NCI-H1417 (cell line): ENCODE data around the gene KANK2.
"Not testable (repeated sequence)": the region's sequence is repeated elsewhere in the genome, so short reads cannot be mapped to it uniquely, and the experiment has no call there.

Experiments
- DNase-seq, 3 experiments: peaks; one replicate each; lab custom pipeline; 2025; lab: John Stamatoyannopoulos, UW

The KANK2 gene

DNA sequence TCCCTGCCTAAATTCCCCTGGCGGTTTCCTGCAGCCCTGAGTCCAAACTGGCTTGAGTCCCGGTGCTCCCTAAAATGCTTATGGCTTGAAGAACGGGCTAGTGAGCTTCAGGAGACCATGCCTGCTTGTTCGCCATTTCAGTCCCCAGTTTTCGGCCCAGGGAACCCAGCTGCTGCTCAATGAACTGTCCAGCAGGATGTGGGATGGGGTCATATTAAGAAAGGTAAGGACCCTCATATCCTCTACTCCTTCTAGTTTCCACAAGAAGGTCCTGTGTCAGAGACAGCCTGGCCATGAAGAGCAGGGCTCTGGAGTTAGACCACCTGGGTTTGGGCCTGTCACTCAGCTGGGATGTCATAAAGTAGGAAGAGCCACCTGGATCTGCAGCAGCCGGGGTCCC, 24.8 kb downstream of the KANK2 start:
- no peak for DNase-seq

DNA sequence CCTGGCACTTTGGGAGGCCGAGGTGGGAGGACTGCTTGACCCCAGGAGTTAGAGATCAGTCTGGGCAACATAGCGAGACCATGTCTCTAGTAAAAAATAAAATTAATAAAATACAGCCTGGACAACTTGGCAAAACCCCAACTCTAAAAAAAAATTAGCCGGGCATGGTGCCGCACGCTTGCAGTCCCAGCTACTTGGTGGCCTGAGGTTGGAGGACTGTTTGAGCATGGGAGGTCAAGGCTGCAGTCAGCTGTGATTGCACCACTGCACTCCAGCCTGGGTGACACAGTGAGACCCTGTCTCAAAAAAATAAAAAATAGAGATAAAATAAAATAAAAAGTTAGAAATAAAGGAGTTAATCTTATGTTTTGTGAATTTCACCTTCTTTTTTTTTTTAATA, 26.2 kb downstream of the KANK2 start:
- no peak for DNase-seq

DNA sequence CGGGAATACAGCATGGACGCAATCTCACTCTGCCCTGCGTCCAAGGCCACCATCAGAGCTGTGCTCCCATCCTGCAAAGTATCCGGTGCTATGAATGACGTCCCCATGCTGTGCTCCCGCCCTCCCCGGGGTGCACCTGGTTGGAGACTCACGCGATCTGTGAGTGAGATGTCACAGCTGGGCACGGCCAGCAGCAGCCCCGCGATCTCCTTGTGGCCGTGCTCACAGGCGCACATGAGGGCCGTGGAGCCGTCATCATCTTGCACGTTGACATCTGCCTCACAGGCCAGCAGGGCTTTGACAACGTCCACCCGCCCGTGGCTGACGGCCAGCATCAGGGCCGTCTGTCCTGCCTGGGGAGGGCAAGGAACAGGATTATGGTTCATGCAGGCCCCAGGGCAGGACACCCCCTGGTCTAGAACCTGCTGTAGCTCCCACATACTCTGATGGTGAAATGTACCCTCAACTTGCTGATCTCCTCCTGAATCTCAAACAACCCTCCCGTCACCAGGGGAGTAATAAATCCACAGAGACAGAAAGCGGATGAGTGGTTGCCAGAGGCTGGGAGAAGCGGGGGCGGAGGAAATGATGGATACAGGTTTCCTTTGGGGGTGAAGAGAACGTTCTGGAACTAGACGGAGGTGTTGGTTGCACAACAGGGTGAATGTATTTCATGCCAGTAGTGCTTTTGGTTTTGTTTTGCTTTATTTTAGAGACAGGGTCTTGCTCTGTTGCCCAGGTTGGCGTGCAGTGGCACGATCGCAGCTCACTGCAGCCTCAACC, 27.3 kb downstream of the KANK2 start:
- DNase-seq: no peak

DNA sequence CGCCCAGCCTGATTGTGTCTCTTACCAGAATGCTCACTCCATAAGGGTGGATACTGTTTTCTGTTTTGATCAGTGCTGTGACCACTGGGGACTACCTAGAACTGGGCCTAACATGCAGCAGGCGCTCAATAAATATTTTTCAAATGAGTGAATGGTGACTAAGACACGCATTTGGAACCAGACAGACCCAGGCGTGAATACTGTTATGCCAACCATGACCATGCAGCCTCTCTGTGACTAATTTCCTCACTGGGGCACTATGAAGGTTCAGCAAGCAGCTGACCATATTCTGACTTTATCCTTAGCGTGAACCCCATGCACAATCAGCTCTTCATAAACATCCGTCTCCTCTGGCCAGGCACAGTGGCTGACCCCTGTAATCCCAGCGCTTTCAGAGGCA, 28.8 kb downstream of the KANK2 start:
- DNase-seq: no peak

DNA sequence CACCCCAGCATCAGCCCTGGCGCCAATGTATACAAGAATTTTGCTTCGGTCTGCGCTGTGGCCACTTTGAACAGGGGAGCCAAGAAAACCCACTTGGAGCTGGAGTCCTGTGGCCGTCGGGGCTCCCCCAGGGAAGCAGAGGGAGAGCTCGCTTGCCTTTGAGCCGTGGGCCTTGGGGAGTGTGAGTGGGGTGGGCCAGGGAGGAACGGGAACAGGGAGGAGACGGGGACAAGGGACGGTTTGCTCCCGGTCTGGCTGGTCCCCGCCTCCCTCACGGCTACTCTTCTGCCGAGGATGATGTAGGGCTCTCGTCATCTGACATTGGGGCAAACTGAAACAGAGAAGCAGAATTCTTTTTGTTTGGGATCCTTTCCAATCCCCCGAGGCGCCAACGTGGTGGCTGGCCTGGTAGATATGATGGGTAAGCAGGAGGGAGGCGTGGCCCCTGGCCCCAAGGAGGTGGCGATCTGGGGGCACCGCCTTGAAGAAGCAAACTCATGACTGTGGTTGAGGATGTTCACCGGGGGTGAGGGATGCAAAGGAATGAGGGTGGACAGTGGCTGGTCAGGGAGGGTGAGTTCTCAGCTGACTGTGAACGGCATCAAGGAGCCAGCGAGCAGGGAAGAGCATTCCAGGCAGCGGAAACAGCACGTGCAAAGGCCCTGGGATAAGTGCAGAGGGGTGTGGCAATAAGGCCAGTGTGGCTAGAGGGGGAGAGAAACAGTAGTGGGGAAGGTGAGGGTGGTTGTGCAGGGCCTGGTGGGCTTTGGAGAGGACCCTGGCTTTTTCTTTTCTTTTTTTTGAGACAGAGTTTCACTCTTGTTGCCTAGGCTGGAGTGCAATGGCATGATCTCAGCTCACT, 30.8 kb downstream of the KANK2 start:
- no peak for DNase-seq

DNA sequence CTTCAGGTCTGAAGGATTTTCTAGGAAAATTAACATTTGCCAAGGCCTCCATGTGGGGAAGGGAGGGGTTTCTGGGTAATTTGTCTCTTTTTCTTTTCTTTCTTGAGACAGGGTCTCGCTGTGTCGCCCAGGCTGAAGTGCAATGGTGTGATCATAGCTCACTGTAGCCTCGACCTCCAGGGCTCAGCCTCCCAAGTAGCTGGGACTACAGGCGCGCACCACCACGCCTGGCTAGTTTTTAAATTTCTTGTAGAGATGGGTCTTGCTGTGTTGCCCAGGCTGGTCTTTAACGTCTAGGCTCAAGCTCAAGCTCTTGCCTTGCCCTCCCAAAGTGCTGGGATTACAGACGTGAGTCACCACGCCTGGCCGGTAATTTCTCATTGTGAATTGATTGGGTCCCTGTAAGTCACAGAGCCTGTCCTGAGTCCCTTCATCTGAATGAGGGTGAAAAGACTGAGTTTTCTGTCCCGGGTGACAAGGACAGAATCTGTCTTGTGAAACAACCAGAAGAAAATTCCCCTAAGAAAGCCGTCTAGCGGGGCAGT, 31.8 kb downstream of the KANK2 start:
- DNase-seq: no peak

DNA sequence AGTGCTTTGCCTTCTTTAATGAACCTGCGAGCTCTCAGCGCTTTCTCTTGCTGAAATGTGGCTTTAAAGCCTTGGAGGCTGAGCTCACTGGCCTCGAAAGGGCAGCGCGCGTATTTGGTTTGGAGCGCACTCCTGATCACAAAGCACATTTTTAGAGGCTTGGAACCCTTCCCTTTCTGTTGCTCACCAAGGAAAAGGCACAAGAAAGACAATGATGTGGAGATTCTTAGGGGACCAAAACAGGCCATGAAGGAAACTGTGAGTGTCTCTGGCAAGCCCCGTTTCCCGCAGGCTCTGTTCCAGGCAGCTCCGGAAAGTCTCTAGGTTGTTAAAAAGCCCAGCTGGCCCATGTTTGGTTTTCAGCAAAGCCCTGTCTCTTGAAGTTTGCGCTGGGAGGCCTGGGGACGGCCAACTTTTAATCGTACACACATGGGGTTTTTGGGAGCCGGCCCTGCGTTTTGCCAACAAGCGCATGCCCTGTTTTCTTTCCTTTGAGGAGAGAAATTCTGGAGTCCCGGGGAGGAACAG, 32.4 kb downstream of the KANK2 start:
- DNase-seq: no peak

DNA sequence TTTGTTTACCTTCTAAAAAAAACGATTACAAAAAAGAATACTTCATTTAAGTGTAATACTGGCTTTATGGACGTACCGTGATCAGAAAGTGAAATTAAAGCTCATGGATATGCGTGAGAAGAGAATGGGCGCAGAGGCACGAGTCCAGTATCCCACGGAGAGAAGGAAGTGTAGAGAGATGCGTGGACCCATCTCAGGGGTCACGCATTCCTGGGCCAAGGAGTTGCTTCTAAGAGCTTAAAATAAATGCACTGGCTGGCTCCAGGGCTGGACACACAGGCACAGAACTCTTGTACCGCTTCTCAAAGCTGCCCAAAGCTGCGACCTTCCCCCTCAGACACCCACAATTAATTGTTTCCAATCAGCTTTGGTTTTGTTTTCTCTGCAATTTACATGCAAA, 33.0 kb downstream of the KANK2 start:
- DNase-seq: no peak

DNA sequence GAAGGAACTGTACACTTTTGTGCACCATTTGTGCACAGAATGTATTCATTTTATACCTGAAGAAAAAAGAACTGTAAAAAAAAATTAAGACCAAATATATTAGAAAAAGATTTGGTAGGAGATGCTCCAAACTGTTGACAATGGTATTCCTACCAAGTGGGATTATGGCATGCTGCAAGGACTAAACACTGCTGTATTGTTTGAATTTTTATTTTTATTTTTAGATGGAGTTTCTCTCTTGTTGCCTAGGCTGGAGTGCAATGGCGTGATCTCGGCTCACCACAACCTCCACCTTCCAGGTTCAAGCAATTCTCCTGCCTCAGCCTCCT, 36.9 kb downstream of the KANK2 start:
- DNase-seq: not testable (repeated sequence)

DNA sequence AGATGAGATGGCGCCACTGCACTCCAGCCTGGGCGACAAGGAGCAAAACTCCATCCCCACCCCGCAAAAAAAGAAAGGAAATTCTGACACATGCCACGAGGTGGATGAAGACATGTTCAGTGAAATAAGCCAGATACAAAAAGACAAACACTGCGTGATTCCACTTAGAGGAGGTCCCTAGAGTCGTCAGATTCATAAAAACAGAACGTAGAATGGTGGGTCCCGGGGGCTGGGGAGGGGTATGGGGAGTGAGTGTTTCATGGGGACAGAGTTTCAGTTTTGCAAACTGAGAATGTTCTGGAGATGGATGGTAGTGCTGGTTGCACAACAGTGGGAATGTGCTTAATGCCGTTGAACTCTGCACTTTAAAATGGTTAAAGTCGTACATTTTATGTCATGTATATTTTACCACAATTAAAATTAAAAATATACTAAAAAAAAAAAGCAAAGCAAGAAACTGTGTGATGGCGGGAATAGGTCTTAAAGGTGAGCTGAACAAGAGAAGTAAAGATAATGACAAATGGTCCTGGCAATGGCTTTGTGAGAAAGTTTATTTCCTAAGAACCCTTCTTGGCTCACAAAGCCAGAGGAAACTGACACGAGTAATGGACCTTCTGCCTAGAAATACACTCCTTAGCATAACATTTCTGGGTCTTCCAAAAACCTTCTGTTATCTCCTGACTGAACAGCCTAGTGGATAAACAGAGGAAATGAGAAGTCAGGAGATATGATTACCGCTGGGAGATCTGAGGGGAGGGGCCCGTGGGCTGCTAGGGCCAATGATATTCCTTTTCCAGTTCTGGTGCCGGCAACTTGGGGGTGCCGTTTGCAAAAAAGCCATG, 37.5 kb downstream of the KANK2 start:
- no peak for DNase-seq

DNA sequence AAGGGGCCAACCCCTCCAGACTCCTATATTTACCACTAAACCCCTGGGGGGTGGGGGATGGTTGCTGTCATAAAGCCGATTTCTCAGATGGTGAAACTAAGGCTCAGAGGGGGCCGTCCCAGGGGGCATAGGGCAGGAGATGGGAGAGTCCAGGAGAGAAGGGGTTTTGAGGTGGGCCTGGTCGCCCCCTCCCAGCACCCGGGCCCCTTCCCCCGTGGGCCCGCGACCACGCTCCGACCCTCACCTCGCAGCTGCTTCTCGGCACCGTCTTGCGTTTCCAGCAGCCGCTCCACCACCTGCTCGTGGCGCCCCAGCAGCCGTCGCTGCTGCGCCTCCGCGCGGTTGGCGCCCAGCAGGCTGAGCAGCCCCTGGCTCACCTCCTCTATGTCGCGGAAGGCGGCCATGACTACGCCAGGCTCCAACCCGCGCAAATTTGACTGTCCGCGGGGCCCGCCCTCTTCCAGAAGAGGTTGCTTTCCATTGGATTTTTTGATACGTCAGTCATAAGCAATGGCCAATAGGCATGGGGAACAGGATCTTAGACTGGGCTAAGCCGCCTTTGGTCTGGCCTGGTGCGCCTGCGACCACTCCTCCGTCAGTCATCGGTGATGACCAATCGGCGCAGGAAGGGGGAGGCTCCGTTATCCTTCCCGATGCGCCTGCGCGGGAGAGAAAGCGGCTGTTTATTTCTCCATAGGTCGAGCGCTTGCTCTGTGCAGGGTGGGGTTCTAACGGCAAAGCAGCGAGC, 41.8 kb downstream of the KANK2 start, which contains the start of gene SPC24:
Gene SPC24, minus strand, starts transcription at position 410 of the 748 bp plus-strand sequence. Its CDS starts 6 bp downstream, at position 404.
- DNase-seq: peak; percentile 93 to 99 (median 99)

DNA sequence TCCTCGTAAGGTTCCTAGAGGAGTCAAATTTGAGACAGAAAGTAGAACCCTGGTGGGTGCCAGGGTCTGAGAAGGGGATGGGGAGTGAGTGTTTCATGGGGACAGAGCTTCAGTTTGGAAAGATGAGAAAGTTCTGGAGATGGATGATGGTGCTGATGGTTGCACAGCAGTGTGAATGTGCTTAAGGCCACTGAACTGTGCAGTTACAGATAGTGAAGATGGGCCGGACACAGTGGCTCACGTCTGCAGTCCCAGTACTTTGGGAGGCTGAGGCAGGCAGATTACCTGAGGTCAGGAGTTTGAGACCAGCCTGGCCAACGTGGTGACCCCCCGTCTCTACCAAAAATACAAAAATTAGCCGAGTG, 42.7 kb downstream of the KANK2 start:
- DNase-seq: no peak

DNA sequence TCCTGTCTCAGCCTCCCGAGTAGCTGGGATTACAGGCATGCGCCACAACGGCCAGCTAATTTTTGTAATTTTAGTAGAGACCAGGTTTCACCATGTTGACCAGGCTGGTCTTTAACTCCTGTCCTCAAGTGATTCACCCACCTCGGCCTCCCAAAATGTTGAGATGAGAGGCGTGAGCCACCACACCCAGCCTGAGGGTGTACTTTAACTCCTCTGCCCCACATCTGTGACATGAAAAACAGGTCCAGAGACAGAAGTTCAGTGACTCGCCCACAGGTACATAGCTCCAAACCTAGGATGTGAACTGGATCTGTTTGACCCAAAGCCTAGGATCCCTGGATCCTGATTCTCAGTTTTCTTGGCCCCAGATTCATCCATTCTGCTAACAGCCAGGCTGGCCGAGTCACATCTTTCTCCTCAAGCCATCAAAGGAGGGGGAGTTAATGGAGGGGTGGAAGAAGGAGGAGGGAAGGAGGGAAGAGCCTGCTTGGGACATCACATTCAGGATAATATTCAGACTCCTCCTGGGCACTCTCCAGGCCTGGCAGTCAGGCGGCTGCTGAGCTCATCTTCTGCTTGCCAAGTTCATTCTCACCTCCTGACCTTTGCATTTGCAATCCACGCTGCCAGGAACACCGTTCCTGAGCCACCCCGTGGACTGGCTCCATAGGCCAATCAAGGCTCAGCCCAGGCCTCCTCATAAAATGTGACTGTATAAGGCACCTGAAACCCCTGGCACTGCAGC, 44.9 kb downstream of the KANK2 start:
- DNase-seq: no peak

DNA sequence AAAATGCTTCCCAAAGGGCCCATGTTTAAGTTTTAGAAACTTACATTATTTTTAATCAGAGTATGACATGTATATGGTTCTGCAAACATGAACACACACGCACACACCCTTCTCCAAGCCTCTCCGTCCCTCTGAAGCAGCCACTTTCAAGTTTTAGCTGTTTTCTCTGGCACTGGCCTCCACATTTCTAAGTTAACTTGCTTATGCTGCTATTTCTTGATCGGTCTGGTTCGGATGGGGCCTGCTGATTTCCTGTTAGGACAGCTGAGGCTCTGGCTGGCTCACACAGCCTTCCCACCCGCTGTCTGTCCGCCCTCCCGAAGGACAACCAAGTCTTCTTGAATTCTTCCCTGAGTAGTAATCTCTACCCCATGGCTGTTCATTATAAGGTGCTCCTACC, 46.2 kb downstream of the KANK2 start:
- no peak for DNase-seq

DNA sequence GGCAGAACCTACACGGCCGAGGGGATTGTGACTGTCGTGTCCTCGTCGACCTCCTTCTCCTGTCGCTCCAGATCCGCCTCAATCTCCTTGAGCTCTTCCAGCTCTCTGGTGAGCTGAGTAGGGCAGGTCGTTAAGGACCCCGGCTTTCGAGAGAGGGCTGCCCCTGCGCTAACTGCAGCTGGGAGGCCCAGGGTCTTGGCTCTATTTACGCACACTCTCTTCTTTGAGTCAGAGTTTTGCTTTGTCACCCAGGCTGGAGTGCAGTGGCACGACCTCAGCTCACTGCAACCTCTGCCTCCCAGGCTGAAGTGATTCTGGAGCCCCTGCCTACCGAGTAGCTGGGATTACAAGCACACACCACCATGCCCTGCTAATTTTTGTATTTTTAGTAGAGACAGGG, 49.3 kb downstream of the KANK2 start:
- no peak for DNase-seq

DNA sequence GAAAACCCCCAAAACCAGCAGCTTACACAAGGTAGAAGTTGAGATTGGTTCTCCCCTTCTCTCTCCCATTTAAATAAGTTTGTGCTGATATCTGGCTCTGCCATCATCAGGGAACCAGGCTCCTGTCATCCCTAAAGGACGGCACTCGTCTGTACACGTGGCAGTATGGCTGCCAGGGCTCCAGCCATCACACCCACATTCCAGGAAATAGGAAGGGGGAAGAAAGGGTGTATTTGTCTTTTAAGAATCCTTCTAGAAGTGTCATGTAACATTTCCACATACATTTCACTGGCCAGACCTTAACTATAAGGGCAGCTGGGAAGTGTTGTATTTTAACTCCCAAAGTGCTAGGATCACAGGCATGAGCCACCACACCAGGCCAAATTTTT, 51.8 kb downstream of the KANK2 start:
- DNase-seq: no peak

DNA sequence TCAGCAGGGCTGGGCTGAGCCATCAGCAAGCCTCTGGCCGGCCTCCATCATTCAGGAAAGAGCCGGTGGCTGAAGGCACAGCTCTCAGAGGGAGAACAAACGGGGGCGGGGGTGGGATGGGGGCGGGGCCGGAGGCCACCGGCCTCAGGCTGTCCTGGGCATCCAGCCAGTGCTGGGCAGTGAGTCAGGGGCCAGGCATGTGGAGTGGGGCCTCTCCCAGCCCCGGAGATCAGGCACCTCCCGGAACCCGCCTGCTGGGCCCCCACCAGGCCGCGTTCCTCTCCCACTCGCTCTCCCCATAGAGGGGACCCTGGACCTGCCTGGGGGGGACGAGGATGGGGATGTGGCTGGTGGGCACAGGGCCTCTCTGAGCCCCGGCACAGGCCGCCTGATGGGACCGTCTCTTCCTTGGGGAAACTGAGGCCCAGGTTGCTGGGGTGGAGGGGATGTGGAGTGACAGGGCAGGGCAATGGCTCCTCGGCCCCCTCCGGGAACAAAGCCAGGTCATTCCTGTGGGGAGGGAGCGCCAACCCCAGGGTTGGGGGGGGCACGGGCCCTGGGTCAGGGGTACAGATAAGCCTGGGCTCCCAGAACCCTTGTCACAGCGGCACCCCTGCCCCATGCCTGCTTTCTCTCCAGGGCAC, 54.7 kb downstream of the KANK2 start:
- no peak for DNase-seq

DNA sequence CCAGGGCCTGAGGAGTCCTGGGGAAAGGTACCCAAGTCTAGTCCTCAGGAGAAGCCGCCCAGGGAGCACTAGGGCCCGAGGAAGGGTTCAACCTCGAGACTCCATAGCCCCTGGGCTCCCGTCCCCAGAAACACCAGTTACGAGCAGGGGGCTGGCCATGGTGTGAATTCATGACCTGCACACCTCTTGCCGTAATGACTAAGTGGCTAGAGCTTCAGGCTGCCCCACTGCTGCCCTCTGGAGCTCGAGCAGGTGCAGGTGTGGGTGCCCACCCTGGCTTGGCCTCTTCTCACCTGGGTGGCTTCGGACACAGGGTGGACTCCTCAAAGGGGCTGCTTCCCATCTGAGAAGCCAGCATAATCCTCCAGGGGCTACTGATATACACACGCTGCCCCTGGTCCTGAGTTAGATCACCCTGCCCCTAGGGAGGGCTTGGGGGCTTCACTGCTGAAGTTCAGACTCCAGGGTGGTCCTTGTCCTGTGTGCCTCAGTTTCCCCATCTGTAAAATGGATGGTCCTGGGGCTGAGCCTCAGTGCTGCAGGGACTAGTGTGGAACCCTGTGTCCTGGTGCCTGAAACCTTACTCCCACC, 55.3 kb downstream of the KANK2 start:
- DNase-seq: peak in 1 of 3 experiments; percentile 7

DNA sequence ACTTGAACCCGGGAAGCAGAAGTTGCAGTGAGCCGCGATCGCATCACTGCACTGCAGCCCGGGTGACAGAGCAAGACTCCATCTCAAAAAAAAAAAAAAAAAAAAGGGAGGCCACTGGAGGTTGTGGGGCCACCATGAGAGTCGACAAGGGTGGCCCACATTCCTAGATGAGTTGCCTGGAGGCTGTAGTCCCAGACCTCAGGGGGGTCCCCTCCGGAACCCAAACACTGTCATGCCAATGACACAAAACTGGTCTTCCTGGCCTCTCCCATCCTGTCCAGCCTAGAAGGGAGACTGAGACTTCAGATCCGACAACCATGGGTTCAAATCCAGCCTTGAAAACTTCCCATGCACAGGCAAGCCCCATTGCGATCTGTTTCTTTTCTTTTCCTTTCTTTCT, 56.4 kb downstream of the KANK2 start:
- DNase-seq: no peak
